Skeletal muscle cell (primary cell): ENCODE results near the gene METTL15.
"Not testable (repeated sequence)": the region's sequence is repeated elsewhere in the genome, so short reads cannot be mapped to it uniquely, and the experiment has no call there.

Experiments used
- DNase-seq: peaks from one replicate; pipeline ENCODE4 v3.0.0-alpha.2; 2010; ENCODE audit warnings: low read depth
- H3K4me3 ChIP-seq: 2 replicates; pipeline ENCODE4 v1.5.1; 2011; ENCODE audit warnings: low read depth, mild to moderate bottlenecking, control low read depth, low read length, moderate library complexity

Gene METTL15

DNA sequence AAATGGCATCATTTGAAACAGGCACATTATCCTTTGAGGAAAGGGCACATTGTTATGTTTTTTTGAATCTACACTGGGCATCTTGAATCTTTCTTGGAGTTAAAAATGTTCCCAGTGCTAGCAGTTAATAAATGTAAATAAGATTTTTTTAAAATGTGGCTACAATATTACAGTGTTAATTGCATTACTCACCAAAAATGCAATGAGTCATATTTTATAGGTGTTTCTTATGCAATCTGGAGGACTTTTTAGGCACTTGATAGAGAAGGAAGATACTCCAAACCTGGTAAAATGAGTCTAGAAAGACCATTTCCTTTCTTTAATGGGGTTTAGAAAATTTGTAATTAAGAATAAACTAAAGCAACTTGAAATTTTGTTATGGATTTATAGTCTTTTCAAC, 238.0 kb downstream of the METTL15 start:
- H3K4me3 ChIP-seq = no peak overlapping the region
- DNase-seq = no peak

DNA sequence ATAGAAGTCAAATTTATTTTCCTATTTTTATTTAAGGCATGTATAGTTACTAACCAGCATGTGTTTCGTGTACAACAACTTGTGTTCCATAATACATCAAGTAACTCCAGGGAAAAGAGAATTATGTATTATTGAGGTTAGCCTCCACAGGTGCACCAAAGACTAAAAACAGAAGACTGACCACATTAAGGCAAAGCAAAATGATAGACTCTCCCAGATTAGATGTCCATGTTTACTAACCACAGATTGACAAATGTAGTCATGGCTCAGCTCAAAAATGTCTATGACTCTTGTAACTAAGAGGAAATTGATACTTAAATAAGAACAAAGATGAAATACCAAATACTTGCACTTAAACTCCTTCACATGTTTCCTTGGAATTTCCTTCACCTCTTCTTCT, 238.5 kb downstream of the METTL15 start:
- no peak overlapping the region for H3K4me3 ChIP-seq
- no peak for DNase-seq

DNA sequence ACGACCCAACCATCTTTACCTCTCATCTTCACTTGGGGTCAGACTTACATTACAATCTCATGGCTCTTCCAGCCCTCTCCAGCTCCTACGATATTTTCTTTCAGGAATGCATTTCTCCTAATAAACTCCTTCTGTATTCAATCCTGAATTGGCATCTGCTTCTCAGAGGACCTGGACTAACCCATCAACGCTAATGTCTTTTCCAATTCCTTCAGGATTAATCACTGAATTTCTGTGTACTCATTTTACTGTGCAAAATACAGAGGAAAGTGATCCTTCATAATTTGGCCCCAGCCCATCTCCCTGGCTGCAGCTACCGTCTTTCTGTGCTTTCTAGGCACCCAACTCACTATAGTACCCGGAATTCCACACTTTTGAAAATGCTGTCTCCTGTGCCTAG, 239.2 kb downstream of the METTL15 start:
- no peak overlapping the region for H3K4me3 ChIP-seq
- no peak for DNase-seq

DNA sequence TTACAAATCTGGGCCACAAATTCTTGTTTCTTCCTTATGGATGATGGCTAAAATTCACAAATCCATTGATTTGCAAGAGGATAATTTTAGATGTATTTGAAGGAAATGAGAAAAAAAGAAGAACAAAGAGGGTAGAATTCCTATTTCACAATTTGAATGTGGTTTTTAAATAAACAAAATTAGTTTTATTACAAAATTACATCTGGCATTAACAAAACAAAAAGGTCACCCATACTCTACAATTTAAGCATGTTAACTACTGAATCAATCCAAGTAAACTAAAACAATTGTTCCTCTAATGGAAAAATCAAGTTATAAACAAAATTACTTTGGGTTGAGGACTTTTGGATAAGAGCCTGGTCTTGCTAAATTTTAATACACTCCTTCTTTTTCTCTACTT, 242.0 kb downstream of the METTL15 start:
- H3K4me3 ChIP-seq = no peak overlapping the region
- no peak for DNase-seq

DNA sequence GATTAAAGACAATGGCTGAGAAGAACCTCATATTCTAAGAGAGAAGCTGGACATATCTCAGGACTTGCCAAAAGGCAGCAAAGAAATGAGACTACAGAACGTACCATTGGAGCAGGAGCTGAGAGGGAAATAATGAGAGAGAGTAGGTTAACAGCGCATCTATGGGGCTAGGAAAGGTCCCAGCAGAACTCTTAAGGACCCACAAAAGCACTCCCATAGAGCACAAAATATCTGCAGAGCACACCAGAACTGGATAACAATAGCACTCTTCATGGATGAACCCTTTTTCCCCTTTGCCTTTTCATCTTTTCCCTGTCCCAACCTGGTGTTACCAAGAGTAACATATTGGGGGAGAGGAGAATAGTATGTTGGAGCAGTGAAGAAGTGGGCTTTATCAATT, 245.8 kb downstream of the METTL15 start:
- H3K4me3 ChIP-seq = no peak overlapping the region

DNA sequence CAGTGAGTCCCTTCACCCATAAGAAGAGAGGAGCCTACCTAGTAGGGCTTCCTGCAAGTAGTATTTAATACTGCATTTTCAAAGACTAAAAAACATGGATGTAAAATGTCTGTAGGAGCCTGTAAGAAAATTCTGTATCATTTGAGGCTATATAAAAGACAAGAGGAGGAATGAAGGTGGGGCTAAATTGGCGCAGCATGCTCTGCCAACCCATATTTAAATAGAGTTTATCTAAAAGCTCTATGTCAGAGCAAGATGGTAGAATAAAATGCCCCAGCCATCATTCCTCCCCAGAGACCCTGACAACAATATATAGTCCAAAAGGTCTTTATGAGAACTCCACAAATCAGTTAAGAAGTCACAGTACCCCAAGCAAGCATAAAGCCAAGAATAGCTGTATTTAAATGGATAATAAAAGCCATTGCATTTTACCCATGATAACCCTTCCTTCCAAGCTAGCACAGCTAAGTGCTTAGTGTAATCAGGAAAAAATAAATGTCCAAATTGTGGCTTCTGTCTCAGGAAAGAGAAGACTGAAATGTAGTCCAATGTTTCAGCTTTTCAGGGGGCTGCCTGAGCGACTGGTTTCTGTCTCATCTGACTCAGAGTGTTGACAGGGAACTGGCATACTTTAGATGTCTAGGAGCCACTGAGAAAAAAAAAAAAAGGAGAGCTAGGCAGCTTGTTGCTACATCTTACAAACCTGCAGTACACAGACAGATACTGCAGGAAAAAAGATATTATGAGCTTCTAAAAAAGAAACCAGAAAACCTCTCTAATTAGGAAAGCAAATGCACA, 258.6 kb downstream of the METTL15 start:
- no peak overlapping the region for H3K4me3 ChIP-seq
- DNase-seq = peak; percentile 74

More for the DNA sequence above, 245.8 kb downstream of the METTL15 start:
- DNase-seq = no peak

DNA sequence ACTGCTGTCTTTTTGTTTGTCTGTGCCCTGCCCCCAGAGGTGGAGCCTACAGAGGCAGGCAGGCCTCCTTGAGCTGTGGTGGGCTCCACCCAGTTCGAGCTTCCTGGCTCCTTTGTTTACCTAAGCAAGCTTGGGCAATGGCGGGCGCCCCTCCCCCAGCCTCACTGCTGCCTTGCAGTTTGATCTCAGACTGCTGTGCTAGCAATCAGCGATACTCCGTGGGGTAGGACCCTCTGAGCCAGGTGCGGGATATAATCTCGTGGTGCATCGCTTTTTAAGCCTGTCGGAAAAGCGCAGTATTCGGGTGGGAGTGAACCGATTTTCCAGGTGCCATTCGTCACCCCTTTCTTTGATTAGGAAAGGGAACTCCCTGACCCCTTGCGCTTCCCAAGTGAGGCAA, 269.9 kb downstream of the METTL15 start:
- not testable (repeated sequence) for DNase-seq, H3K4me3 ChIP-seq
